ENCODE results near the gene PDIK1L. TPM values are rescaled to one million over a fixed set of nuclear protein-coding genes. Genes with fewer than 3 reads are reported as not detected.

PDIK1L gene
- polyA plus RNA-seq, 3 donors, result 1.2 to 2.5 (median 2.3) TPM

DNA sequence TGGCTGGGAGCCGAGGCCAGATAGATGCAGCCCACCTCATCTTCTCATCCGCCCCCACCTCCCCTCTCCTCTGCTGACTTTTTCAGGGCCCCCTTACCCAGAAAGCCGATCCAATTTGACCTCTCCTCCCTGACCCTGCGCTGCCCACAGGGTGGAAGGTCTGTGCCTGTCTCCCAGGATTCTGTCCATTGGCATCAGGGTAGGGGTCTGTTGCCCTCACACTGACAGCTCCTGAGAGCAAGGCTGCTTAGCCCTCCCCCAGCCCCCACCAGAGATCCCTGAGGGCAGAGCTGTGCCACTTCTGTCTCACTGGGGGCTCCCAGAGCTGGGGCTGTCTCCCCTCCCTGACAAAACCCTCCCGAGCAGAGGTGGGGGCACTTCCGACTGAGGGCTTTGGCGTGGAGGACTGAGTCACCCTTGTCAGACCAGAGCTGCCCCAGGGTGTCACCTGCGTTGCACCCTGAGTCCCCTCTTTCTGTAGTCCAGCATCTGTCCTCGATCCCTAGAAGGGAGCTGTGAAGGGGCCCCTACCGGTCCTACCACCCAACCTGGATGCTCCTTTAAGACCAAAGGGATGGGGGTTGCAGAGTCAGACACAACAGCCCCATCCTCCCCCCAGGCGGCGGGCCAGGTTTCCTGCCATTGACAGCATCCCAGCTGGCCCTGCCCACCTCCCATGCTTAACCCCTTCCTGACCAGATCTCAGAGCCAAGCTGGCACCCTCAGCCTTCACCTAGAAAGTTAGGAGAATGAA lies 44.8 kb downstream of the PDIK1L start:
- Histone ChIP-seq H3K9ac (ENCODE audit: insufficient read depth, low read length, poor library complexity, severe bottlenecking) (no peak overlapping the region), H3K4me1 (ENCODE audit: control insufficient read depth in 1 of 2, insufficient read depth in 2 of 2, low read length in 2 of 2) (peaks cover 29 to 43% of the 10 kb centered on the region in 2 donors), H3K79me2 (ENCODE audit: insufficient read depth, low read length) (no peaks in the 10 kb centered on the region), H3K4me2 (replicated peaks; ENCODE audit: extremely low read depth, low read length, poor library complexity, severe bottlenecking) (no peak overlapping the region), H3K9me3 (replicated peaks in 1 of 2; ENCODE audit: control insufficient read depth in 1 of 2, insufficient read depth in 1 of 2, low read length in 2 of 2) (no peaks in the 10 kb centered on the region), H3K4me3 (replicated peaks in 1 of 3; ENCODE audit: low read depth in 2 of 3, low read length in 3 of 3) (no peak overlapping the region), H3K27ac (ENCODE audit: low read depth in 1 of 2, low read length in 2 of 2) (no peak overlapping the region), H3K27me3 (ENCODE audit: control insufficient read depth in 2 of 2, insufficient read depth in 2 of 2, low read length in 2 of 2) (peaks cover 8 to 44% of the 10 kb centered on the region in 2 donors), H4K20me1 (ENCODE audit: insufficient read depth, low read length) (no peaks in the 10 kb centered on the region), H2AFZ (ENCODE audit: insufficient read depth, low read depth, low read length, poor library complexity, severe bottlenecking) (no peak overlapping the region), H3K36me3 (replicated peaks in 1 of 2; ENCODE audit: control insufficient read depth in 1 of 2, insufficient read depth in 2 of 2, low read length in 2 of 2) (no peaks in the 10 kb centered on the region)
- 36% methylated on average over 6 of the region's 12 CpGs for WGBS (ENCODE audit: insufficient coverage)
- H3K36me3 Mint-ChIP-seq, result no peaks in the 10 kb centered on the region
- peaks cover 50 to 68% (median 63%) of the 10 kb centered on the region in 3 donors for H3K27me3 Mint-ChIP-seq (ENCODE audit: low read depth in 3 of 3)
- peaks cover 37% of the 10 kb centered on the region for H3K4me1 Mint-ChIP-seq
- DNase-seq, result peak in 1 of 3 donors; percentile 41
- TF ChIP-seq, protein P1, sequence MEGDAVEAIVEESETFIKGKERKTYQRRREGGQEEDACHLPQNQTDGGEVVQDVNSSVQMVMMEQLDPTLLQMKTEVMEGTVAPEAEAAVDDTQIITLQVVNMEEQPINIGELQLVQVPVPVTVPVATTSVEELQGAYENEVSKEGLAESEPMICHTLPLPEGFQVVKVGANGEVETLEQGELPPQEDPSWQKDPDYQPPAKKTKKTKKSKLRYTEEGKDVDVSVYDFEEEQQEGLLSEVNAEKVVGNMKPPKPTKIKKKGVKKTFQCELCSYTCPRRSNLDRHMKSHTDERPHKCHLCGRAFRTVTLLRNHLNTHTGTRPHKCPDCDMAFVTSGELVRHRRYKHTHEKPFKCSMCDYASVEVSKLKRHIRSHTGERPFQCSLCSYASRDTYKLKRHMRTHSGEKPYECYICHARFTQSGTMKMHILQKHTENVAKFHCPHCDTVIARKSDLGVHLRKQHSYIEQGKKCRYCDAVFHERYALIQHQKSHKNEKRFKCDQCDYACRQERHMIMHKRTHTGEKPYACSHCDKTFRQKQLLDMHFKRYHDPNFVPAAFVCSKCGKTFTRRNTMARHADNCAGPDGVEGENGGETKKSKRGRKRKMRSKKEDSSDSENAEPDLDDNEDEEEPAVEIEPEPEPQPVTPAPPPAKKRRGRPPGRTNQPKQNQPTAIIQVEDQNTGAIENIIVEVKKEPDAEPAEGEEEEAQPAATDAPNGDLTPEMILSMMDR (IDR thresholded peaks at IDR 0.05), result no peak
- peaks cover 0 to 3% (median 0%) of the 10 kb centered on the region in 7 donors for H3K9me3 Mint-ChIP-seq
- peak overlapping the region in 1 of 2 donors; percentile 79 for H3K4me3 Mint-ChIP-seq
- H3K27ac Mint-ChIP-seq, result no peak overlapping the region
- intact Hi-C loops (cut with micrococcal nuclease), result no loop called here

DNA sequence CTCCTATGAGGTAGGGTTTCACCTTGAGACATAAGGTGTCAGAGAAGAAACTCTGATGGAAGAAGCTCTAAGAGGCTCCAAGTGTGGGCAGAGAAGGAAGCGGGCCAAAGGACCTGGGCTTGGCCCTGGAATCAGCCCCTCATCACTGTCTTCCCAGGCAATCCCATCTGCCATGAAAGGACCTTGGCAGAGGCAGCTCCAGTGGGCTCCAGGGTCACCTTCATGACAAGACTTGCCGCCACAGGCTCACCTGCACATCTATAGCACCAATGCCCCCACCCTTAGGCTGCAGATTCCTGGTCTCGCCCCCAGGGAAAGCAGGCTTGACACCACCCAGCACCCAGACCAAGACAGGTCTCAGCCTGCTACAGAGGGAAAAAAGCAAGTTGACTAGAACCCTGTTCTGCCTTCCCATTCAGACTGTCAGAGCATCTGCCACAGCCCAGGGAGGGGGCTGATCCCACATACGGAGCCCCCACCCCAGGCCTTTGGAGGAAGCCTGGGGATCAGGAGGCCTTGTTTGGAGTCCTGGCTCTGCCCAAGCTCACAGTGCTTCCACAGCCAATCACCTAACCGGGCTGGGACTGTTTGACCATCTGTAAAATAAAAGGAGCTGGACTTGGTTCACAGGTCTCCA lies 46.8 kb downstream of the PDIK1L start:
- peaks cover 14 to 59% of the 10 kb centered on the region in 2 donors for H3K27me3 ChIP-seq (ENCODE audit: control insufficient read depth in 2 of 2, insufficient read depth in 2 of 2, low read length in 2 of 2)

More for the DNA sequence above, 46.8 kb downstream of the PDIK1L start:
- no peak overlapping the region for H3K27ac ChIP-seq (ENCODE audit: low read depth in 1 of 2, low read length in 2 of 2)
- no peaks in the 10 kb centered on the region for H4K20me1 ChIP-seq (ENCODE audit: insufficient read depth, low read length)
- intact Hi-C loops (cut with micrococcal nuclease), result no loop called here
- TF ChIP-seq, protein P1 (IDR thresholded peaks at IDR 0.05), result no peak
- no peaks in the 10 kb centered on the region for H3K9me3 ChIP-seq (replicated peaks in 1 of 2; ENCODE audit: control insufficient read depth in 1 of 2, insufficient read depth in 1 of 2, low read length in 2 of 2)
- H2AFZ ChIP-seq (ENCODE audit: insufficient read depth, low read depth, low read length, poor library complexity, severe bottlenecking), result no peak overlapping the region
- no peak overlapping the region for H3K4me3 ChIP-seq (replicated peaks in 1 of 3; ENCODE audit: low read depth in 2 of 3, low read length in 3 of 3)
- H3K9ac ChIP-seq (ENCODE audit: insufficient read depth, low read length, poor library complexity, severe bottlenecking), result no peak overlapping the region
- peak overlapping the region; percentile 6 to 15 for H3K4me3 Mint-ChIP-seq
- DNase-seq, result no peak
- H3K79me2 ChIP-seq (ENCODE audit: insufficient read depth, low read length), result no peaks in the 10 kb centered on the region
- peaks cover 0 to 2% of the 10 kb centered on the region in 2 donors for H3K36me3 Mint-ChIP-seq
- H3K36me3 ChIP-seq (replicated peaks in 1 of 2; ENCODE audit: control insufficient read depth in 1 of 2, insufficient read depth in 2 of 2, low read length in 2 of 2), result no peaks in the 10 kb centered on the region
- H3K4me1 ChIP-seq (ENCODE audit: control insufficient read depth in 1 of 2, insufficient read depth in 2 of 2, low read length in 2 of 2), result peaks cover 28 to 40% of the 10 kb centered on the region in 2 donors
- H3K27ac Mint-ChIP-seq, result no peak overlapping the region
- WGBS (ENCODE audit: insufficient coverage), result 96% methylated on average over 5 of the region's 5 CpGs
- peaks cover 34% of the 10 kb centered on the region for H3K4me1 Mint-ChIP-seq
- no peak overlapping the region for H3K4me2 ChIP-seq (replicated peaks; ENCODE audit: extremely low read depth, low read length, poor library complexity, severe bottlenecking)
- H3K27me3 Mint-ChIP-seq (ENCODE audit: low read depth in 3 of 3), result peaks cover 65 to 78% (median 77%) of the 10 kb centered on the region in 3 donors
- peaks cover 0 to 7% (median 0%) of the 10 kb centered on the region in 7 donors for H3K9me3 Mint-ChIP-seq

Measured in CD14-positive monocyte (primary cell).